ENCODE results near the gene CNOT8.
"Not testable (repeated sequence)": the region's sequence is repeated elsewhere in the genome, so short reads cannot be mapped to it uniquely, and the experiment has no call there.

The CNOT8 gene

GRCh38 chr5:154866841-154867240, 8.4 kb downstream of the CNOT8 start:
- no peak for DNase-seq

- DNase-seq, result no peak
Observed at GRCh38 chr5:154868702-154869101, 10.3 kb downstream of the CNOT8 start.

DNA sequence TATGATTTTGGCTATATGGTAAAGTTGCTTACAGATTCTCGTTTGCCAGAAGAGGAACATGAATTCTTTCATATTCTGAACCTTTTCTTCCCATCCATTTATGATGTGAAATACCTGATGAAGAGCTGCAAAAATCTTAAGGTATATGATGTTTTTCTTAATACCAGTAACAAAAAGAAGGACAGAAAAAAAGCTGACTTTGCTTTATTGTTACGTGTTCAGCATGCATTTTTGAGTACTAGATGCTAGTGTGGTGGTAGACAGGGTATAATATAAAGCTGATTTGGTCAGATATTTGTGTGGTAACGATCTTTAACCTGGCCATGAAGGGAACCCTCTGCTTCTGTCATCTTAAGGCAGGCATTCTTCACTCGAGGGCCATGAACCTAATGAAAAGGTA, 13.3 kb downstream of the CNOT8 start:
- DNase-seq, result no peak

DNA sequence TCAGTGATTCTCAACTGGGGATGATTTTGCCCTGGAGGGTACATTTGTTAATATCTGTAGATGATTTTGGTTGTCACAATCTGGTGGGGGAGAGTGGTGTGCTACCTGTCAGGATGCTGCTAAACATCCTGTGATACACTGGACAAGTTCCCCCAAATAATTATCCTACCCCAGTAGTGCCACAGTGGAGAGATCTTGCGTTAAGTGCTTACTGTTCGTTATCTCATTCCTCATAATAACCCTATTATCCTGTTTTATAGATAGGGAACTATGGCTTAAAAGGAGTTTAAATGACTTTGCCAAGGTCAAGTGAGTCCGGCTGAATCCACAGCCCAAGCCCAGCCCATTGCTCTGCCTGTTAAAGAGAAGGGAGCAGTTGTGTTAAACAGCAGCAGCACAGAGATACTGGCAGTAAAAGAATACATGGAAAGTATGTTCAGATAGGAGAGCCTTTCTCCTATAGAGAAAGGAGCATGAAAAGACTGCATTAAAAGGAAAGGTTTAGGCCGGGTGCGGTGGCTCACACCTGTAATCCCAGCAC, 15.4 kb downstream of the CNOT8 start:
- DNase-seq, result no peak

- no peak for DNase-seq
Observed at GRCh38 chr5:154878642-154879335, 20.4 kb downstream of the CNOT8 start.

DNA sequence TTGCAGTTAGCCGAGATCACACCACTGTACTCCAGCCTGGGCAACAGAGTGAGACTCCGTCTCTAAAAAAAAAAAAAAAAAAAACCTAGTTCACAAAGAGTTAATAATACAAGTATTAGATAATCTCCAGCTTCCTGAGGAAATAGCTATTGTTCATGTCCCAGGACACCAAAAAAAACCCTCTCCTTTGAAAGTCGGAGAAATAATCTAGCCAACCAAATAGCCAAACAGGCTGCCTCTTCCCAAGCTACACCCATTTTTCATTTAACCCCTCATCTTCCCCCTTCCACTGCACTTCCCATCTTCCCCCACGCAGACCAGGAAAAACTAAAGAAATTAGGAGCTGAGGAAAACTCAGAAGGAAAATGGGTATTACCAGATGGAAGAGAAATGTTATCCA, 23.6 kb downstream of the CNOT8 start:
- no peak for DNase-seq

GRCh38 chr5:154884424-154884823, 26.0 kb downstream of the CNOT8 start:
- DNase-seq, result no peak

DNA sequence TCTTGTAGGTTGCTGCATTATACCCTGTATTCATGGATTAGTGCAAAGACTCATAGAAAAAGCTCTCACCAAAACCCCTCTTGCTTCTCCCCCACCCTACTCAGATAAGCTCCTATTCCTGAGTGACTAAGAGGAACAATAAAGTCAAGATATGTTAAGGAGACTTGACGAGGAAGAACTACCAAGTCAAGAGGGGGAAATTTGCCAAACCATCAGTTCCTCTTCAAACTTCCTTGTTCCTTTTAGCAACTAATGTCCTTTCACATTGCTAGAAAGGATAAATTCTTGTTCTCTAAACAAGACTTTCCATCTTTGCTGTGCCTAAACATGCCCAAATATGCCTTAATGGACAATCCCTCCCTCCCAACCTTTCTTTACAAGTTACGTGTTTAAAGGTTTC, 27.0 kb downstream of the CNOT8 start:
- no peak for DNase-seq

GRCh38 chr5:154892369-154892771, 33.9 kb downstream of the CNOT8 start:
- no peak for DNase-seq

DNA sequence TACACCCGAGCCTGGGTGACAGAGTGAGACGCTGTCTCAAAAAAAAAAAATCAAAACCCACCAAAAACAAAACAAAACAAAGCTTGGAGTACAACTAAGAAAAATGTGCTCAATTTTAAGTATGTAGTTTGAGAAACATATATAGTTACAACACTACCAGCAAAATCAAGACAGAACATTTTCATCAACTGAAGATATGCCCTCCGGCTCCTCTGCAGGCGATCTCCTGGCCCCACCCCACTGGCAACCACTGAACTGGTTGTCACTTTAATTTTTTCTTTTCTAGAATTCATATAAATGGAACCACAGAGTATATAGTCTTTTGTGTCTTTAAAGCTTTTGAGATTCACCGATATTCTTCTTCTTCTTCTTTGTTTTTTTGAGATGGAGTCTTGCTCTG, 35.0 kb downstream of the CNOT8 start:
- DNase-seq, result no peak

DNA sequence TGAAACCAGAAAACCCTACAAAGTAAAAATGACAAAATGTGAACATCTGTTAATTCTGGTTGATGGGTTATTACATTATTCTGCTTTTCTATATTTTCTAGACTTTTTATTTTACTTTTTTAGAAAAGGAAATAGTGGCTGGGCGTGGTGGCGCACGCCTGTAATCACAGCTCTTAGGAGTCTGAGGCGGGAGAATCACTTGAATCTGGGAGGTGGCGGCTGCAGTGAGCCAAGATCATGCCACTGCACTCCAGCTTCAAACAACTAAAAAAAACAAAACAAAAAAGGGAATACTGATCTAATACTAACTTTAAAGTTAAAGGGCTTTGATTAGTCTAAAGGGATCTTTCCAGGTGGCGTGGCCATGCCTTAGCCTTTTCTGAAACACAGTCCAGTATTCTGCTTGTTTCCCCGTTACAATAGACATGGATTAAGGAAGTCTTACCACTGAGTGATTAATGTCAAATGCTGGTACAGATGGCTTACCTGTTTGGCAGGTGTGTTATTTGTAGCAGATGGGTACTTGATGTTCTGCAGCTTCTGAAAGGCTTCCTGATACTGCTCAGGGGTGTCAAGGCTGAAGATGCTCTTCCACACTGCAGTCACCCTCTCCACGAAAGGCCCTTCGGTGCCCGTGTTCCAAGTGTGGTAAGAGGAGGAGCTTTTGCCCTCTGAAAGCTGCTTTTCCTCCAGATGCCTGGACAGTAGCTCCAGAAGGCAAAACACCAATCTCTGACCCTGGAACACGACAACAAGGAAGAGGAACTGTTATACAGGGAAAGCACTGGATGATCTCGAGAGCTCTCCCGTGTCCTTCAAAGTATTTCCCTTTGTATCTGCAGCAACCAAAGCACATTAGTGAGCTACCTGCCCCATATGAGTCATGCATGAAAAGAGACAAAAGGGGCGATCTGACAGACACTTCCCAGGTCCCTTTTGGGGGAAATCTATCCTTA, 37.5 kb downstream of the CNOT8 start:
- DNase-seq, result no peak

DNA sequence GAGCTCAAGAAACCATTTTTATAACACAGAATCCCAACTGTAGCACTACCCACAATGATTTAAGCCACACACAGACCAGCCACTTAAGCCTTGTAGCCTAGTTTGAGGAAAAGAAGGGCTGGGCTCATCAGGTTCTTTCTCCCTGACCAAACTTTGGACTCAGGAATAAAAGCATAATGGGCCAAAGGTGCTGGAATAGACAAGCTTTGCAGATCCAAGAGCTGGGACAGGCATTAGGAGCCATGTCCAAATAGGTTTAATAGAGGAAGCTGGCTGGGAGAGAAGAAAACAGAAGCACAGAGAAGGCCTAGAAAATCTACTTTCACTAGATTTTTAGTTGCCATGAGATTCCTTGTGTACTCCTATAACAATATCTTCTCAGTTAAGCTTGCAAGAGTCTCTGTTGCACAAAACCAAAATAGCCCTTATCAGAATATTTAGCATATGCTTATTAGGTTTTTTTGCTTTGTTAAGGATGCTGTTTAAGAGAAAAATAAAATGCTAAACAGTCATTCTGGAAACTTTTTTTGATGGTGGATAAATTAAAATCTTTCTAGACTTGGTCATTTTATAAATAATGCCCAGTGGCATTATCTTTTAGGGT, 38.2 kb downstream of the CNOT8 start:
- no peak for DNase-seq

DNA sequence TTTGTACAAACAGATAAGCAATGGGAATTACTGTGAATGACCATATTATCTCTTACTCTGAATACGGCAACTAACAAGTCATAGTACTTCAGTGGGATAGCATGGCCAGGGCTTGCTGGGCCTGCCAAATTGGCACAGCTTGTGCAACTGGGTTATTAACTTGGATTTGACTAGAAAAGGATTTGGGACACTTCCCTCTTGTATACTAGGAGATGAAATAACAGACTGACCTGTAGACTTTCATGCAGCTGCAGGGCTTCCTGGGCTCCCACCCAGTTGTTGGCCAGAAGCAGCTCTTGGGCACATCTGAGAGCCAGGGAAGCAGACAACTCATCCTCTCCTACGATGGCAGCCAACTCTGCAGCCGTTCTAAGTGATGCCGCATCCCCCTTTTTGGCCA, 39.8 kb downstream of the CNOT8 start:
- DNase-seq, result no peak

- no peak for DNase-seq
Observed at GRCh38 chr5:154899151-154899816, 40.9 kb downstream of the CNOT8 start.

- no peak for DNase-seq
Observed at GRCh38 chr5:154900066-154900465, 41.6 kb downstream of the CNOT8 start.

DNA sequence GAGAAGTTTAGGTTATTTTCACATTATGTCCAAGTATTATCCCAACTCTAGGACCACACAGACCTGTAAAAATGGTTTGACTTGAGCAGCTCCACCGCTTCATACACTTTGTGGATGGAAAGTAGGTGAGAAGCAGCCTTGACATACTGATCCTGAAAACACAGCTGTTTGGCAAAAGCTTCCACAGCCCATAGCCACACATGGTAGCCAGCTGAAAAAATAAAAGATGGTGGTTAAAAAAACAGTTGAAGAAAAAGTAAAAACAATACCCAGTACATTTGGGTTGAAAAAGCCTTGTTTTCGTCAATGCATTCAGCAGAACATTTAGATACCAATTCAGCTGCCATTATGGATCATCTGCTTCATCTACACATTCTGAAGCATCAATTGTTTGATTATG, 42.8 kb downstream of the CNOT8 start:
- no peak for DNase-seq

GRCh38 chr5:154901913-154902312, 43.5 kb downstream of the CNOT8 start:
- DNase-seq, result no peak

GRCh38 chr5:154905601-154906000, 47.2 kb downstream of the CNOT8 start:
- not testable (repeated sequence) for DNase-seq

DNA sequence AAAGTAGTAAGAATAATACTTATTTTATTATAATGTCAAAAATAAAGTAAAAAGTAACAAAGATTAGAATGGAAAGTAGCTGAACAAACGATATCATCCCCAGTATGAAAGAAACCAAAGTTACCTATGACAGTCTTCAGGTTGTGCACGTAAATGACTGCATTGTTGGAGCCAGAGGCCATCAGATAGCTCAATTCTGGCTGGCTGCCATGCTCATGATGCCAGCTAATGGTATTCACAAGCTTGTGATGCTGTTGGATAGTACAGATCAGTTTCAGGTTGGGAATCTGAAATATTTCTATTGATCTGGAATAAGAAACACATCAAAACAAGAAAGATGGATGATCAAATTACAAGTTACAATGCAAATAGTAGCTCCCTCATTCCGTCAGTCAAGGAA, 58.4 kb downstream of the CNOT8 start:
- DNase-seq, result no peak

GRCh38 chr5:154917757-154918156, 59.3 kb downstream of the CNOT8 start:
- DNase-seq, result no peak

- no peak for DNase-seq
Observed at GRCh38 chr5:154923441-154924430, 65.3 kb downstream of the CNOT8 start.

All from NCI-H1694 treated with DMSO at 0.1 percent for 48 hours (cell line).